OCI-LY3 (cell line): ENCODE results near the gene UST.
"Not testable (repeated sequence)": the region's sequence is repeated elsewhere in the genome, so short reads cannot be mapped to it uniquely, and the experiment has no call there.

ENCODE experiments used
- EZH2phosphoT487 ChIP-seq: fragments of 200-600 bp; shearing (Covaris generic); IDR thresholded peaks from 2 replicates; pipeline ENCODE4 v1.6.1; 2018; ENCODE audit warnings: antibody characterized with exemption, mixed run types, low read depth
- TF ChIP-seq, protein P1 (sequence below): fragments of 200-600, 300-600 bp; sonication (generic); IDR thresholded peaks from 2 replicates; pipeline ENCODE4 v1.5.1; 2014; ENCODE audit warnings: antibody characterized with exemption, low read length, low read depth

DNA sequence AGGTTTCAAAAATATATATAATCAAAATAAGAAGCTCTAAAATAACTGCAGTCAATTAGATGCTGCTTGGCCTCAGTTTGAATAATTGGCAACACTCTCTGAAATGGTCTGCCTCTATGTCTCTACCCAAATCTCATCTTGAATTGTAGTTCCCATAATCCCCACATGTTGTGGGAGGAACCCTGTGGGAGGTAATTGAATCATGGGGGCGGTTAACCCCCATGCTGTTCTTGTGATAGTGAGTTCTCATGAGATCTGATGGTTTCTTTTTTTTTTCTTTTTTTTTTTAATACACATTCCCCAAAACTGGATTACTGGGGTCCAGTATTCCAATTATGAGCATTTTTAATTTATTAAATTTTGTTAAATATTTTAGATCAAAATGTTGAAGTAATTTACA lies 8.5 kb downstream of the UST start:
- TF ChIP-seq, protein P1, sequence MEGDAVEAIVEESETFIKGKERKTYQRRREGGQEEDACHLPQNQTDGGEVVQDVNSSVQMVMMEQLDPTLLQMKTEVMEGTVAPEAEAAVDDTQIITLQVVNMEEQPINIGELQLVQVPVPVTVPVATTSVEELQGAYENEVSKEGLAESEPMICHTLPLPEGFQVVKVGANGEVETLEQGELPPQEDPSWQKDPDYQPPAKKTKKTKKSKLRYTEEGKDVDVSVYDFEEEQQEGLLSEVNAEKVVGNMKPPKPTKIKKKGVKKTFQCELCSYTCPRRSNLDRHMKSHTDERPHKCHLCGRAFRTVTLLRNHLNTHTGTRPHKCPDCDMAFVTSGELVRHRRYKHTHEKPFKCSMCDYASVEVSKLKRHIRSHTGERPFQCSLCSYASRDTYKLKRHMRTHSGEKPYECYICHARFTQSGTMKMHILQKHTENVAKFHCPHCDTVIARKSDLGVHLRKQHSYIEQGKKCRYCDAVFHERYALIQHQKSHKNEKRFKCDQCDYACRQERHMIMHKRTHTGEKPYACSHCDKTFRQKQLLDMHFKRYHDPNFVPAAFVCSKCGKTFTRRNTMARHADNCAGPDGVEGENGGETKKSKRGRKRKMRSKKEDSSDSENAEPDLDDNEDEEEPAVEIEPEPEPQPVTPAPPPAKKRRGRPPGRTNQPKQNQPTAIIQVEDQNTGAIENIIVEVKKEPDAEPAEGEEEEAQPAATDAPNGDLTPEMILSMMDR = not testable (repeated sequence)
- TF ChIP-seq EZH2phosphoT487 = not testable (repeated sequence)
